Posterior vena cava (tissue), 2 donors: Measurements from ENCODE around the gene HLCS. TPM values are rescaled to one million over a fixed set of nuclear protein-coding genes. Genes with fewer than 3 reads are reported as not detected.

Experiments used
- DNase-seq: peaks from one replicate; pipeline ENCODE4 v3.0.0-alpha.2; 2020; ENCODE audit warnings: low spot score
- intact Hi-C, 2 donors: fragments of 100-400 bp; cut with DNase I; formaldehyde crosslinking; loops; one replicate each; pipeline versions ENCODE4 v1.14.1 to v1.14.2; 2022 to 2023
- total RNA-seq, 2 donors: library from RNA; stranded (reverse); fragmentation: NEBNext Ultra II Directional; extraction: Animal tissue kit (Norgen Biotek cat#: 25700); gene quantifications; one replicate each; pipeline ENCODE4 v1.2.1, GENCODE V29; 2021
- donor health status: DM: yes; HTN: yes; CAD: no.
- donor health status: DM: yes; HTN: yes; CAD: no.

Gene HLCS
- total RNA-seq, 2 donors from 2014 or later = 15.5 to 18.2 TPM

DNA sequence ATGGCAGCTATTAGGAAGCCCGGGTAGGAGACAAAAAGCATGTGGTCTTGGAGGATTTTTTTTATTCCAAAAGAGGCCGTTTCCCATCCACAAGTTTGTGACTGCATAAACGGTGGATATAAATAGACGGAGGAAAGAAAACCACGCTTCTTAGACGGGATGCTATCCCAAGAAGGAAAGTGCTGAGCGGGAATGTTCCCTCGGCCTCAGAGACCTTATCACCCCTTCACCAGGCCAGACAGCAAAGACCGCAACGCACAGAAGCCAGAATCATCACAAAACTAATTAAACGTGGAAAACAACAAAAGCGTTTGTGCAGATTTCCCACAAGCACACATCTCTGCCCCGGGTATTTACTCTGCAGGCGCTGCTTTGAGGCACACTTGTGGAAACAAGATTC is 43.2 kb downstream of the HLCS start:
- intact Hi-C loops = loop anchor here (10.0 kb wide), 4 partner anchors 168 to 508 kb away; no protein-coding TSS in a partner anchor
- DNase-seq = no peak

DNA sequence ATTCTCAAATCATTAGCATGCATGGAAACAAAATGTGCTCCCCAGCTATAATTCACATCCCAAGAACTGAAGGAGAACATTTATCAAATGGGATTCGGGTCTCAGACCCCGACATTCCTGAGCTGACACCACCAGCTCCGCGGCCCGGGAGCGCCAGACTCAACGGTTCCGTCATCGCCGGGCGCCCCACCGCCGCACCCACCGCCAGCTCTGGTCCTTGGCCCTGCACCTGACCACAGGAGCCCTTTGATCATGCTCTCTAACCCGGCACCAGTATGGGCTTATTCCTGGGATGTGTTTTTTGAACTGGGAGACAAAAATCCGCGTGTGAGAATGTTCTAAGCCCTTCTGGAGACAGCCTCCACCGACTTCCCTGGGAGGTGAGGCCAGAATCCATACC is 43.6 kb downstream of the HLCS start:
- intact Hi-C loops = loop anchor here (10.0 kb wide), 4 partner anchors 168 to 508 kb away; no protein-coding TSS in a partner anchor
- DNase-seq = no peak

DNA sequence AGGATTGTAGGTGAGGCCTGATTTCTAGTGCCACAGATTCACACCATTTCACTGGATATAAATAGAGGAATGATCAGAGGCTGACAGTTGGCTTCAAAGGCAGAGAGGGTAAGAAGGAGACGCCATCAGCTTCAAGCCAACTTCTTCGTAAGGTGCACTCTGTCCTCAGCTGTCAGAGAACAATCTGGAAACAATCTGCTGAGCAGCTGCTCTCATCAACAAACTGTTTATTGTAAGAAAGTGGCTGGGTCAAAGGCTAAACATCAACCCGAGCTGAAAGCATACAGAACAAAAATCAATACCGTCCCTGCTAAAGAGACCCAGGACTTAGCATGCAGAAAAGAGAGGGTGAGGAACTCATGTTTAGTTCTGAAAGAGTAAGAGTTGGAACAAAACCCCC is 48.2 kb downstream of the HLCS start:
- intact Hi-C loops = loop anchor here in 1 of 2 donors (10.0 kb wide), 1 partner anchor 153 kb away; no protein-coding TSS in a partner anchor
- no peak for DNase-seq

- DNase-seq = no peak
- intact Hi-C loops = loop anchor here in 1 of 2 donors (10.0 kb wide), 1 partner anchor 153 kb away; no protein-coding TSS in a partner anchor
Measured at GRCh38 chr21:36917471-36918158, 48.9 kb downstream of the HLCS start.

- intact Hi-C loops = loop anchor here in 1 of 2 donors (10.0 kb wide), 1 partner anchor 152 kb away; no protein-coding TSS in a partner anchor
- no peak for DNase-seq
Measured at GRCh38 chr21:36916718-36917117, 49.8 kb downstream of the HLCS start.

DNA sequence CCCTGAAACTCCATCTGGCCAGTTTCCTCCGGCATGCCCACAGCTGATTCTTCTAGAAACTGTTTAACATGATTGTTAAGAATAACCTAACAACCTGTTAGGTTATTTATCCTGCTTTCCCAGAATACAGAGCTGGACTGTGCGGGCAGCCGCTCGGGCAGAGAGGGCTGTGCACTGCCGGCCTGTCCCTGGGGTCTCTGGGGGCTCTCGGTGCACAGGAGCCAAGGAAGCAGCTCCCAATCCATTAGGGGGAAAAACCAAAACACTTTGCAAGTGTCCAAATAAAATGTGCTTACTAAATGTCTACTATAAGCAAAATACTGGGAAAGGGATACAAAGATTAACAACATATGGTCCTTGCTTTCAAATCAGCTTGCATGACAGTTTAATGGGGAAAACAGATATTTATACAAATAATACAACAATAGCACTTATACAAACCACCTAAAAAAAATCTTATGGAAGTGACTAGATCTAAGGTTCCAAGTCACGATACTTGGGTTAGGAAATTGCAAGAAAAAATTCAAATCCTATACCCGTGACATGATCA is 50.7 kb downstream of the HLCS start:
- DNase-seq = no peak
- intact Hi-C loops = loop anchor here in 1 of 2 donors (10.0 kb wide), 1 partner anchor 151 kb away; no protein-coding TSS in a partner anchor

DNA sequence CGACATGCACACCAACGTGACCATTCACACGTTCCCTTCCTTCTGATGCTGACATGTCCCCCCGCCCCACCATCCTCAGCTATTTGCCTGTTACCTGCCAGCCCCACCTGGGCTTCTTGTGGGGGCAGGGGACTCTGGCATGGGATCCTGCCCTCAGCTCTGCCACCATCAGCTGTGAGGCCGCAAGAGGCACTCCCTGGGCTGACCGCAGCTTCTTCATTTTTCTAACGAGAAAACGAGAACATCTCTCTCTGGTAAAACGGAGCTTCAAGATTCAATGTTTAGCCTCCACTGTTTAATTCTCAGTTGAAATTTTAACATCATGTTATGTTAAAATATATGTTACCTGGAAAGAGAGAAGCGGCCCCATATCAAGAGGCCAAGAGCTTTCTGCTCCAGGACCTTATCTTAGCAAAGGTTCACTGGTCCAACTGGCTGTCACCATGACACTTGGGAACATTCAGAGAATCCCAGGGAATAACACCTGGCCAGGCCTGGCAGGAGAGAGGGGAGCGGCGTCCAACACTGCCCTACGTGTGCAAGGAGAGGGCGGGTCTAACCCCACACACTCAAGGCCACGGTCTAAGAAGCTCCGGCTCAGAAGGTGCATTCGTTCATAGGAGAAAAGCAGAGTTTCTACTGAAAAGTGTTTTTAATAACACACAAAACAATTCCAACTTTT is 51.3 kb downstream of the HLCS start:
- intact Hi-C loops = loop anchor here in 1 of 2 donors (10.0 kb wide), 1 partner anchor 150 kb away; no protein-coding TSS in a partner anchor
- DNase-seq = no peak

DNA sequence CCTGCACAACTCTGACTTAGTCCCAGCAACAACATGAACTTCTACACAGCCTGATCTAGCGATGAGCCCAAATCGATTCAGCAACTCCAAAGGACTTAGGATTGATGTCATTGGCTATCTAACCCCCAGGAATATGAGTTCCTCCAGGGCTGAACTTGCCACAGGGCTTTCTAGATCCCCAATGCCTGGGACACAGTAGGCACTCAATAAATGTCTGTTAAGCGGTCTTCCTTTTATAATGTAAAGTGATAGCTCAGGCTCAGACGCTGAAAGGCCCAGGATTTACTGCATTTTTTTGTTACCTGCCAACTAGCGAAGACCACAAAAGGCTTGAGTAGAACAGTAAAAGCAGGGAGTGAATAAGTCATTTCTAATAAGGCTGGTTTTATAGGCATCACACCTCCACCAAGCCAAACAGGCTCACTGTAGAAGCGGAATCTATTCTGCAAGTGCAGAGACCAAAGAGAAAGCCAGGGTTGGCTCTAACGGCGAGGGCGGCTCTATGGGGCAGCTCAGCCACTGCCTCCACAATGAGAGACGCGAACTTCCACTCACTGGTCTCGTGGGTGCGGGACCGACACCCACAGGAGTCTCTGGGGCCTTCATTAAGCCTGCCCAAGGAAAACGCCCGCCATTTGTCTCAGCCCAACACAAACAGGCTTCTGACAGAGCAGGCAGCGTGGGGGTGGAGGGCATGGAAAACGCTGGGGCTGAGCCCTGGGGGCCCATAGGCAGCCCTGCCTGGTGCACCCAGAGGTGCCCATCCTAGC is 52.0 kb downstream of the HLCS start:
- intact Hi-C loops = loop anchor here in 1 of 2 donors (10.0 kb wide), 1 partner anchor 150 kb away; no protein-coding TSS in a partner anchor
- no peak for DNase-seq

GRCh38 chr21:36913247-36914169 is 53.0 kb downstream of the HLCS start:
- no peak for DNase-seq
- intact Hi-C loops = loop anchor here in 1 of 2 donors (10.0 kb wide), 1 partner anchor 149 kb away; no protein-coding TSS in a partner anchor

DNA sequence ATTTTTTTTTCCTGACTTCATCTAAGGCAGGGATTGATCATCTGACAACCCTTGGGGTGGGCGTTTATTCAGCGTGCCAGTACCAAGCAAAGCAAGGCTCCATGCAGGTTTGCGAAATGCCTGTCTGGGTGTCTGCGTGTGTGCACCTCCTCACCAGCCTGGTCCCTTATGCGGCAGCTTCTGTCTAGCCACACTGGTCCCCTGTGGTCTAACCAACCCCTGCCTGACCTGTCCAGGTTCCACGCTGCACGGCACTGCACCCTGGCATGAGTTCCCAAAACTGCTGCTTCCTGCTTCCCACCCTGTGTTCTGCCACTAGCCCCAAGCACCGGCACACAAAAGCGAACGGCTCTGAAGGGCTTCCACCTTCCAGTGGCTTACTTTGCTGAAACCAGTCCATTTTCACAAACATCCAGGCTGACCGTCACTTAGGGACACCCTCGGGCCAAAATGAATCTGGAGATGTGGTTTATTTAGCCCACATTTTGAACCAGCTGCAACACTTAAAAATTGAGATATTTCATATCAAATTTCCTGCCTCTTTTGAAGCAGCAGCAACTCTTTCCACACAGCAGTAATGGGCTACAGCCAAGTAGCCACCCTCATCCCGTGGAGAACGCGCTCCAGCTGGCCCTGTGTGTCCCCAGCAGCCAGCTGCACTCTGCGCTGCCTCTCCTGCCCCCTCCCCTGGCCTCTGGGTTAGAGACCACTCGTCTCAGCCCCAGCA is 55.7 kb downstream of the HLCS start:
- intact Hi-C loops = loop anchor here in 1 of 2 donors (10.0 kb wide), 1 partner anchor 146 kb away; no protein-coding TSS in a partner anchor
- DNase-seq = no peak

DNA sequence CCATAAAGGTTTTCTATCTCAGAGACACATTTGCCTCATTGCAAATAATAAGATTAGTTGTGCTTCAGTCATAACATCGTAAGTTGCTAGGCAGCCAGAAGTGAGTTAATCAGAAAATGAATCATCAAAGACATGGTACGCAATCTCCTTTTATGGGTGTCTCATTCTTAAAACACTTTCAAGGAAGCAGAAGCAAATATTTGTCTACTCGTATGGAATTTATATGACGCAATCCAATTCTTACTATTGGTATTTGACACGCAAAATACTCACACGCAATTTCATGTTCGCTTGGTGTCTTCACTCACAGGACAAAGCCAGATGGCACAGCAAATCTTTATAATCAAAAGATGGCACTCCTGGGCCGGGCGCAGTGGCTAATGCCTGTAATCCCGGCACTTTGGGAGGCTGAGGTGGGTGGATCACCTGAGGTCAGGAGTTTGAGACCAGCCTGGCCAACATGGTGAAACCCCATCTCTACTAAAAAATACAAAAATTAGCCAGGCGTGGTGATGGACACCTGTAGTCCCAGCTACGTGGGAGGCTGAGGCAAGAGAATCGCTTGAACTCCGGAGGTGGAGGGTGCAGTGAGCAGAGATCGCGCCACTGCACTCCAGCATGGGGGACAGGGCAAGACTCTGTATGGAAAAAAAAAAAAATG is 56.4 kb downstream of the HLCS start:
- intact Hi-C loops = loop anchor here in 1 of 2 donors (10.0 kb wide), 1 partner anchor 145 kb away; no protein-coding TSS in a partner anchor

GRCh38 chr21:36909423-36909822 is 57.0 kb downstream of the HLCS start:
- no peak for DNase-seq
- intact Hi-C loops = no loop called here

More for the DNA sequence above, 56.4 kb downstream of the HLCS start:
- no peak for DNase-seq

DNA sequence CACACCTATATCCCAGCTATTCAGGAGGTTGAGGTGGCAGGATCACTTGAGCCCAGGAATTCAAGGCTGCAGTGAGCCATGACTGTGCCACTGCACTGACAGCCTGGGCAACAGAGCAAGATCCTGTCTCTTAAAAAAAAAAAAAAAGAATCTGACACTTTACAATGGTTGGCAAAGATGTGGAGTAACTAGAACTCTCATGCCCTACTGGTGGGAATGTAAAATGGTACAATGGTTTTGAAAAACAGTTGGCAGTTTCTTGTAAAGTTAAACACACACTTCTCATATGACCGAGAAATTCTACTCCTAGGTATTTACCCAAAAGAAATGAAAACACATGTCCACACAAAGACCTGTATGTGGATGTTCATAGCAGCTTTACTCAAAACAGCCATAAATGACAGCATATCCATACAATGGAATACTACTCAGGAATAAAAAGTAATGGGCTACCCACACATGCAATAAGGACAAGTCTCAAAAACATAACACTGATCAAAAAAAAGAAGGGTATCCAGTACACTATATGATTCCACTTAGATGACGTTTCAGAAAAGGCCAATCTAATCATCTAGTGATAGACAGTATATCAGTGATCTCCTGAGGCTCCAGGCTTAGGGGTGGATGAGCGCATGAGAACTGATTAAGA is 58.1 kb downstream of the HLCS start:
- no peak for DNase-seq
- intact Hi-C loops = no loop called here

DNA sequence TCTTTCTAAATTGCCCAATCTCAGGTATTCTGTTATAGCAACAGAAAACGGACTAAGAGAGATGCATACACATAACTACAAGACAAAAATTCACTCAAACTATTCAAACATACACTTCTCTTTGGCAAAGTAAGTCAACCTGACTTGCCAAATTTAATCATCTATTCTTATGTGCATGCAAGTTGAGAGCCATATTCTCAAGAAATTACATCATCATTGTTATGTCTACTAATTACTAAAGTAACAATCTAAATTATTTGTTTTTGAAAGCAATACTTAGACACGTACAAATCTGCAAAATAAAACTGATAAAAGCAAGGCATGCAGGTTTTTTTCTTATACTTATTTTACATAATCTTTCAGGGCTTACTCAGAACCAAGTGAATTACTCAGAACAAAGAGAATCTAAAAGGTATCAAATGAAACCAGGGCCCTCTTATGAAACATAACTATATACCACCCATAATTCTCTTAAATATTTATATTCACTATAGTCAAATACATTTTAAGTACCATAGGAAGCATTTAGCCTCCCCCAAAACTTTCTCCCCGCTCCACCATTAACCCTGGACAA is 62.3 kb downstream of the HLCS start:
- no peak for DNase-seq
- intact Hi-C loops = no loop called here

- no peak for DNase-seq
- intact Hi-C loops = no loop called here
Measured at GRCh38 chr21:36902793-36903192, 63.7 kb downstream of the HLCS start.

DNA sequence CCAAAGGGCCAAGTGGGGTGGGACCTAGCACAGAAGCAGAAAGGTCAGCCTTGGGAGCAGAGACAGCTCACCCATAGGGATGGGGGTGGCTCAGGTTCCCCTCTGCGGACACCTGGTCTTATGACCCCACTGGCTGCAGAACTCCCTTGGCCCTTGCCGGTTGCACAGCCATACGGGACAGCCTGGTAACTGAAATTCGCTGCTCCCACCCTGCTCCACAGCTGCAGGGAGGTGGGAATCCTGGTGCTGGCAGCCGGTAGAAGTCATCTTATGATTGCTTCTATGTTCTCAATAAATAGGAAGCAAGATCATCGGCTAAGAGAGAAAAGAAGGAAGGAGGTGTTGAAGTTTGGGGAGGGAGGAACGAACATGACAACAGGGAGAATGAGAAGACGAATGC is 64.1 kb downstream of the HLCS start:
- no peak for DNase-seq
- intact Hi-C loops = no loop called here
